ENCODE measurements around the gene KLHL35. TPM values are rescaled to one million over a fixed set of nuclear protein-coding genes. Genes with fewer than 3 reads are reported as not detected.

The KLHL35 gene
- total RNA-seq, 4 donors from 2014 or later, result 0.17 to 0.42 (median 0.29) TPM; not detected in 1

GRCh38 chr11:75454987-75455386 lies 22.0 kb upstream of the KLHL35 start:
- Histone ChIP-seq H3K4me3 (no peak overlapping the region), H3K36me3 (no peaks in the 10 kb centered on the region), H3K4me1 (peaks cover 0 to 6% (median 0%) of the 10 kb centered on the region in 4 donors), H3K27ac (replicated peaks in 1 of 4) (no peak overlapping the region), H3K27me3 (peaks cover 0 to 19% (median 0%) of the 10 kb centered on the region in 4 donors), H3K9me3 (no peaks in the 10 kb centered on the region)
- DNase-seq (ENCODE audit: extremely low spot score), result no peak
- 88% methylated on average over 5 of the region's 5 CpGs for WGBS
- intact Hi-C loops (cut with DNase I), result no loop called here
- TF ChIP-seq POLR2AphosphoS5 (IDR thresholded peaks at IDR 0.05) (no peak), POLR2A (IDR thresholded peaks at IDR 0.05; ENCODE audit: low read depth) (no peak), CTCF (IDR thresholded peaks at IDR 0.05) (no peak), EP300 (IDR thresholded peaks at IDR 0.05) (no peak)

GRCh38 chr11:75453916-75454655 lies 21.1 kb upstream of the KLHL35 start:
- intact Hi-C loops (cut with DNase I), result no loop called here
- Histone ChIP-seq H3K4me1 (peaks cover 0 to 6% (median 0%) of the 10 kb centered on the region in 4 donors), H3K4me3 (no peak overlapping the region), H3K27ac (replicated peaks in 1 of 4) (no peak overlapping the region), H3K9me3 (no peaks in the 10 kb centered on the region), H3K27me3 (peaks cover 0 to 19% (median 0%) of the 10 kb centered on the region in 4 donors), H3K36me3 (no peaks in the 10 kb centered on the region)
- TF ChIP-seq CTCF (IDR thresholded peaks at IDR 0.05) (no peak), POLR2A (IDR thresholded peaks at IDR 0.05; ENCODE audit: low read depth) (no peak), POLR2AphosphoS5 (IDR thresholded peaks at IDR 0.05) (no peak), EP300 (IDR thresholded peaks at IDR 0.05) (no peak)
- 75% methylated on average over 9 of the region's 9 CpGs for WGBS
- DNase-seq (ENCODE audit: extremely low spot score), result no peak

- no peak for DNase-seq (ENCODE audit: extremely low spot score)
- peak in 2 of 3 experiments; percentile 21 to 49 for TF ChIP-seq CTCF (IDR thresholded peaks at IDR 0.05)
- TF ChIP-seq EP300 (IDR thresholded peaks at IDR 0.05), result no peak
- WGBS, result 71% methylated on average over 42 of the region's 46 CpGs
- no peaks in the 10 kb centered on the region for H3K36me3 ChIP-seq
- intact Hi-C loops (cut with DNase I), result no loop called here
- H3K9me3 ChIP-seq, result no peaks in the 10 kb centered on the region
- H3K4me1 ChIP-seq, result peaks cover 0 to 6% (median 0%) of the 10 kb centered on the region in 4 donors
- H3K27ac ChIP-seq (replicated peaks in 1 of 4), result no peak overlapping the region
- H3K4me3 ChIP-seq, result no peak overlapping the region
- H3K27me3 ChIP-seq, result peaks cover 0 to 19% (median 0%) of the 10 kb centered on the region in 4 donors
Observed at GRCh38 chr11:75450826-75451821, 18.1 kb upstream of the KLHL35 start.

- Histone ChIP-seq H3K9me3 (no peaks in the 10 kb centered on the region), H3K4me1 (peaks cover 0 to 9% (median 2%) of the 10 kb centered on the region in 4 donors), H3K27me3 (peaks cover 0 to 19% (median 0%) of the 10 kb centered on the region in 4 donors), H3K4me3 (no peak overlapping the region), H3K36me3 (no peaks in the 10 kb centered on the region), H3K27ac (replicated peaks in 1 of 4) (no peak overlapping the region)
- no peak for TF ChIP-seq POLR2A (IDR thresholded peaks at IDR 0.05; ENCODE audit: low read depth)
- TF ChIP-seq POLR2AphosphoS5 (IDR thresholded peaks at IDR 0.05), result no peak
- TF ChIP-seq CTCF (IDR thresholded peaks at IDR 0.05), result no peak
- TF ChIP-seq EP300 (IDR thresholded peaks at IDR 0.05), result no peak
- no peak for DNase-seq (ENCODE audit: extremely low spot score)
- intact Hi-C loops (cut with DNase I), result no loop called here
- WGBS, result 100% methylated on average over 1 of the region's 7 CpGs
Observed at GRCh38 chr11:75450236-75450635, 17.2 kb upstream of the KLHL35 start.
